Vagina (tissue), 2 donors: ENCODE data around the gene NFYB. TPM values are rescaled to one million over a fixed set of nuclear protein-coding genes. Genes with fewer than 3 reads are reported as not detected.
A peak's percentile ranks its signal among the peaks of the same experiment; 100 is the strongest.
"Not testable (repeated sequence)": the region's sequence is repeated elsewhere in the genome, so short reads cannot be mapped to it uniquely, and the experiment has no call there.

Experiments used
- DNase-seq, 2 donors: peaks; one replicate each; pipeline ENCODE4 v3.0.0-alpha.2; 2017; ENCODE audit errors: extremely low spot score in 2 of 2
- H3K27ac ChIP-seq: fragments of 200-600 bp; sonication (generic); one replicate; pipeline ENCODE4 v1.5.1; 2019
- H3K27me3 ChIP-seq: fragments of 200-600 bp; sonication (generic); one replicate; pipeline ENCODE4 v1.5.1; 2019
- H3K36me3 ChIP-seq, 2 donors: fragments of 200-600 bp; sonication (generic); one replicate each; pipeline ENCODE4 v1.5.1; 2017 to 2019
- H3K4me1 ChIP-seq: fragments of 200-600 bp; sonication (generic); one replicate; pipeline ENCODE4 v1.5.1; 2019
- H3K4me3 ChIP-seq, 2 donors: fragments of 200-600 bp; sonication (generic); 1 replicate in 1 of 2; 2 replicates in 1 of 2; pipeline ENCODE4 v1.5.1; 2016 to 2019
- H3K9me3 ChIP-seq: fragments of 200-600 bp; sonication (generic); one replicate; pipeline ENCODE4 v1.5.1; 2019
- CTCF ChIP-seq, 3 experiments: fragments of 450-650 bp in 2 of 3; fragments of 200-600 bp in 1 of 3; sonication (generic) in 1 of 3; IDR thresholded peaks; one replicate each; pipeline ENCODE4 v1.5.1; 2017 to 2019; ENCODE audit warnings: antibody characterized with exemption in 3 of 3, mild to moderate bottlenecking in 2 of 3, moderate library complexity in 2 of 3
- POLR2A ChIP-seq, 2 donors: fragments of 450-650 bp; IDR thresholded peaks; one replicate each; pipeline ENCODE4 v1.6.1; 2017; ENCODE audit warnings: antibody characterized with exemption in 2 of 2, mild to moderate bottlenecking in 2 of 2, moderate library complexity in 2 of 2
- POLR2AphosphoS5 ChIP-seq, 2 donors: sonication (generic); formaldehyde crosslinking; IDR thresholded peaks; one replicate each; pipeline ENCODE4 v1.9.0; 2017; ENCODE audit warnings: antibody characterized with exemption in 2 of 2, mild to moderate bottlenecking in 2 of 2, low read depth in 1 of 2; ENCODE audit not compliant: insufficient read depth in 1 of 2
- intact Hi-C: fragments of 100-400 bp; cut with DNase I; formaldehyde crosslinking; loops from one replicate; pipeline ENCODE4 v1.15.1; 2023
- total RNA-seq: library from RNA; depleted of rRNA; stranded (reverse); fragments of >200 nt; gene quantifications from one replicate; pipeline ENCODE4 v1.2.3, GENCODE V29; 2016

Gene NFYB
- total RNA-seq, 1 donor from 2014 or later: 32.9 TPM

GRCh38 chr12:104166465-104166864, 28.5 kb upstream of the NFYB start:
- intact Hi-C loops: no loop called here
- H3K27ac ChIP-seq: no peak overlapping the region

GRCh38 chr12:104165801-104166200, 27.8 kb upstream of the NFYB start:
- Histone ChIP-seq H3K27ac (no peak overlapping the region), H3K27me3 (no peaks in the 10 kb centered on the region), H3K4me1 (no peaks in the 10 kb centered on the region), H3K4me3 (no peak overlapping the region), H3K9me3 (no peaks in the 10 kb centered on the region), H3K36me3 (no peaks in the 10 kb centered on the region)
- TF ChIP-seq CTCF (IDR thresholded peaks at IDR 0.05): no peak
- TF ChIP-seq POLR2AphosphoS5 (IDR thresholded peaks at IDR 0.05; ENCODE audit: insufficient read depth in 1 of 2, low read depth in 1 of 2): peak in 1 of 2 donors; percentile 36
- DNase-seq: peak in 1 of 2 donors; percentile 20
- intact Hi-C loops: no loop called here

More at GRCh38 chr12:104166465-104166864, 28.5 kb upstream of the NFYB start:
- Histone ChIP-seq H3K27me3 (no peaks in the 10 kb centered on the region), H3K9me3 (no peaks in the 10 kb centered on the region), H3K4me1 (no peaks in the 10 kb centered on the region), H3K4me3 (no peak overlapping the region), H3K36me3 (no peaks in the 10 kb centered on the region)
- no peak for DNase-seq
- no peak for TF ChIP-seq POLR2AphosphoS5 (IDR thresholded peaks at IDR 0.05; ENCODE audit: insufficient read depth in 1 of 2, low read depth in 1 of 2)
- no peak for TF ChIP-seq POLR2A (IDR thresholded peaks at IDR 0.05)
- TF ChIP-seq CTCF (IDR thresholded peaks at IDR 0.05): no peak

DNA sequence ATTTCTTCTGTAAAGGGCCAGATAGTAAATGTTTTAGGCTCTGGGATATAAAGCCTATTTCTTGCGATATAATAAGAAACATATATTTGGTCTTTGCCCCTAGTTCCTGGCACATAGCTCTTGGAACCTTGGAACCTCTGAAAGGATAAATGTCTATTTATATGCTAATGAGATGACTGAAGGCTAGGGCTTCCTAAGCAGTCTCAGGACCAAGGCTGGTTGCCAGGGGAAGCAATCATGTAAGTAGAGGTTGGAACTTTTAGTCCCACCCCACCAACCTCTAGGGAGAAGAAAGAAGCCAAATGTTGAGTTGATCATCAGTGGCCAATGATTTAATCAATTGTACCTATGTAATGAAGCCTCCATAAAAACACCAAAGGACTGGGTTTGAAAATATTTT, 26.6 kb upstream of the NFYB start:
- H3K27me3 ChIP-seq: no peaks in the 10 kb centered on the region
- no peak overlapping the region for H3K4me3 ChIP-seq
- no peaks in the 10 kb centered on the region for H3K36me3 ChIP-seq
- H3K9me3 ChIP-seq: no peaks in the 10 kb centered on the region
- no peak overlapping the region for H3K27ac ChIP-seq
- intact Hi-C loops: no loop called here
- DNase-seq: peak in 1 of 2 donors; percentile 18
- no peaks in the 10 kb centered on the region for H3K4me1 ChIP-seq
- TF ChIP-seq POLR2A (IDR thresholded peaks at IDR 0.05) (no peak), POLR2AphosphoS5 (IDR thresholded peaks at IDR 0.05; ENCODE audit: insufficient read depth in 1 of 2, low read depth in 1 of 2) (no peak), CTCF (IDR thresholded peaks at IDR 0.05) (no peak)

GRCh38 chr12:104163631-104164030, 25.6 kb upstream of the NFYB start:
- DNase-seq: no peak
- no peaks in the 10 kb centered on the region for H3K4me1 ChIP-seq
- H3K27me3 ChIP-seq: no peaks in the 10 kb centered on the region
- H3K4me3 ChIP-seq: no peak overlapping the region
- H3K9me3 ChIP-seq: no peaks in the 10 kb centered on the region
- TF ChIP-seq CTCF (IDR thresholded peaks at IDR 0.05) (no peak), POLR2AphosphoS5 (IDR thresholded peaks at IDR 0.05; ENCODE audit: insufficient read depth in 1 of 2, low read depth in 1 of 2) (no peak)
- intact Hi-C loops: no loop called here
- H3K36me3 ChIP-seq: no peaks in the 10 kb centered on the region
- no peak overlapping the region for H3K27ac ChIP-seq

GRCh38 chr12:104163028-104163427, 25.0 kb upstream of the NFYB start:
- H3K4me3 ChIP-seq, H3K27me3 ChIP-seq, intact Hi-C loops, H3K9me3 ChIP-seq, DNase-seq, H3K36me3 ChIP-seq, H3K27ac ChIP-seq, H3K4me1 ChIP-seq: not testable (repeated sequence)
